Retinal pigment epithelial cell (primary cell): ENCODE data around the gene AZGP1.
"Not testable (repeated sequence)": the region's sequence is repeated elsewhere in the genome, so short reads cannot be mapped to it uniquely, and the experiment has no call there.

Source experiments
- DNase-seq: peaks from one replicate; pipeline ENCODE4 v3.0.0-alpha.2; 2010; ENCODE audit warnings: low read depth
- H3K4me3 ChIP-seq: 2 replicates; pipeline ENCODE4 v1.5.1; 2011; ENCODE audit warnings: mild to moderate bottlenecking, low read length, control low read depth, moderate library complexity
- CTCF ChIP-seq: conservative IDR thresholded peaks from 2 replicates; pipeline ENCODE4 v1.5.1; 2011; ENCODE audit warnings: low read depth, low read length, control low read depth, inconsistent platforms

AZGP1 gene

GRCh38 chr7:99979814-99980225, 4.0 kb upstream of the AZGP1 start:
- H3K4me3 ChIP-seq, DNase-seq: not testable (repeated sequence)
- peak; percentile 52 for TF ChIP-seq CTCF

- no peak overlapping the region for H3K4me3 ChIP-seq
- no peak for TF ChIP-seq CTCF
- DNase-seq, result no peak
Measured at GRCh38 chr7:99976626-99977025, 795 bp upstream of the AZGP1 start.

- TF ChIP-seq CTCF, result no peak
- no peak overlapping the region for H3K4me3 ChIP-seq
- no peak for DNase-seq
Measured at GRCh38 chr7:99974681-99975080, 1.1 kb downstream of the AZGP1 start.

- DNase-seq, H3K4me3 ChIP-seq: not testable (repeated sequence)
Measured at GRCh38 chr7:99973817-99974216, 2.0 kb downstream of the AZGP1 start.

- no peak for TF ChIP-seq CTCF
Measured at GRCh38 chr7:99971242-99971641, 4.6 kb downstream of the AZGP1 start.

GRCh38 chr7:99969813-99970212, 6.0 kb downstream of the AZGP1 start:
- not testable (repeated sequence) for DNase-seq, H3K4me3 ChIP-seq

More at GRCh38 chr7:99971242-99971641, 4.6 kb downstream of the AZGP1 start:
- DNase-seq, result no peak
- H3K4me3 ChIP-seq, result no peak overlapping the region

- DNase-seq, result no peak
- H3K4me3 ChIP-seq, result no peak overlapping the region
- TF ChIP-seq CTCF, result no peak
Measured at GRCh38 chr7:99969298-99969697, 6.5 kb downstream of the AZGP1 start.

GRCh38 chr7:99958564-99959227, 17.1 kb downstream of the AZGP1 start:
- no peak overlapping the region for H3K4me3 ChIP-seq
- DNase-seq, result no peak
- no peak for TF ChIP-seq CTCF
